Measurements from ENCODE around the gene PDE2A.

Gene PDE2A

DNA sequence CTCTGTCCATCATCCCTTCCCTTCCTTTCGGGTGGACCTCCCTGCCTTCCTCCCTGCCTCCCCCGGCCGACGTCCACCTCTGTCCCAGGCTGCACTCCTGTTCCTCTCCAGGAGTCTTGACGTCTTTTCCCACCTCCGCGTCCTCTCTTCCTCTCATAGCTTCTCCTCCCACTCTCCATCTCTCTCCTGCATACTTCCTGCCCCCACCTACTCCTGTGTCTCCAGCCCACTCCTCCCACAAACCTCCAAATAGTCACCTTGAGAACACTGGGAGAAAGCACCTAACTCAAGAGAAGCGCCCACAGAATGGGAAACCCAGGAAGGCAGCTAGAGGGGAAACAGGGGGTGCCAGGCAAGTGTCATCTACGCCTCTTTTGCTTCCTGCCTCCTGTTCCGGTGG lies 60.8 kb downstream of the PDE2A start:
- no peak overlapping the region for H3K4me3 ChIP-seq (ENCODE audit: low read length)
- no peak overlapping the region for H3K27ac ChIP-seq (ENCODE audit: low read length)
- no peaks in the 10 kb centered on the region for H3K36me3 ChIP-seq (ENCODE audit: control insufficient read depth, low read depth, low read length)
- no peaks in the 10 kb centered on the region for H3K9me3 ChIP-seq (ENCODE audit: control insufficient read depth, low read depth, low read length)
- no peaks in the 10 kb centered on the region for H3K27me3 ChIP-seq (ENCODE audit: control insufficient read depth, insufficient read depth, low read length)
- H3K4me1 ChIP-seq (ENCODE audit: control insufficient read depth, low read depth, low read length): no peaks in the 10 kb centered on the region
- no peak overlapping the region for H3K9ac ChIP-seq (ENCODE audit: low read length)

DNA sequence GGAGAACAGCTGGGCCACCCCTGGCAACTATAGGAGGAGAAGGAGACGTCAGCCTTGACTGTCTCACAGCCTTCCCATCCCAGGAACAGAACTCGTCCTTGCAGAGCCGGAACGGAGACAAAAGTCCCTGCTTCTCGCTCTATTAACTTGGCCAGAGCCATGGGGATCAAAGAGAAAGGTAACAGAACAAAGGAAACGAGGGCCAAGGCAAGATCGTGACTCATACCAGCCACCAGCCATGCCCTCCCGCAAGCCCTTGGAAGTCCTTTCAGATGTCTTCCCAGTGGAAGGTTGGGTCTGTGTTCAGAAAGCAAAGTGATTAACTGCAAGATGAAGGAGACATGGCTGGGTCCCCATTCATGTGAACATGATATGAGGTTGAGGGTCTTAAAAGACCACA lies 64.7 kb downstream of the PDE2A start:
- no peaks in the 10 kb centered on the region for H3K9me3 ChIP-seq (ENCODE audit: control insufficient read depth, low read depth, low read length)
- no peak overlapping the region for H3K4me3 ChIP-seq (ENCODE audit: low read length)
- H3K36me3 ChIP-seq (ENCODE audit: control insufficient read depth, low read depth, low read length): no peaks in the 10 kb centered on the region
- no peaks in the 10 kb centered on the region for H3K4me1 ChIP-seq (ENCODE audit: control insufficient read depth, low read depth, low read length)
- H3K9ac ChIP-seq (ENCODE audit: low read length): no peak overlapping the region
- H3K27me3 ChIP-seq (ENCODE audit: control insufficient read depth, insufficient read depth, low read length): no peaks in the 10 kb centered on the region
- H3K27ac ChIP-seq (ENCODE audit: low read length): no peak overlapping the region

- Histone ChIP-seq H3K9ac (ENCODE audit: low read length) (no peak overlapping the region), H3K4me1 (ENCODE audit: control insufficient read depth, low read depth, low read length) (no peaks in the 10 kb centered on the region), H3K4me3 (ENCODE audit: low read length) (no peak overlapping the region), H3K27me3 (ENCODE audit: control insufficient read depth, insufficient read depth, low read length) (no peaks in the 10 kb centered on the region), H3K36me3 (ENCODE audit: control insufficient read depth, low read depth, low read length) (no peaks in the 10 kb centered on the region), H3K9me3 (ENCODE audit: control insufficient read depth, low read depth, low read length) (no peaks in the 10 kb centered on the region), H3K27ac (ENCODE audit: low read length) (no peak overlapping the region)
Observed at GRCh38 chr11:72609045-72609444, 65.2 kb downstream of the PDE2A start.

DNA sequence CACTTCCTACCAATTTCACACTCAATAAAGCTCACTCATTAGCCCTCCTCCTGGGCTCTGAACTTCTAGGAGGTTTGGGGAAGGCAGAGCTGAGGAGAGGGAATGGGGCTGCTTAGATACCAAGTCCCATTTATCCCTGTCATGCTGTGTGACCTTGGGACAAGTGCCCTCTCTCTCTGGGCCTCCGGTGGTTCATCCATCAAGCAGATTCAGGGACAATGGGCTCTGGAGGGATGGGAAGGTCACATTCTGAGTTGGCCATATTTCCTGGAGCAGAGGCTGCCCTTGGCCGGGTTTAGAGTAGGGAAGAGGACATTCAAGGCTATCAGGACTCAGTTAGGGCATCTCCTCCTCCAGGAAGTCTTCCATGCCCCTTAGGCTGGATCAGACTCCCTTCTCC lies 66.7 kb downstream of the PDE2A start:
- Histone ChIP-seq H3K4me1 (ENCODE audit: control insufficient read depth, low read depth, low read length) (no peaks in the 10 kb centered on the region), H3K36me3 (ENCODE audit: control insufficient read depth, low read depth, low read length) (no peaks in the 10 kb centered on the region), H3K9ac (ENCODE audit: low read length) (no peak overlapping the region), H3K4me3 (ENCODE audit: low read length) (no peak overlapping the region), H3K9me3 (ENCODE audit: control insufficient read depth, low read depth, low read length) (no peaks in the 10 kb centered on the region), H3K27me3 (ENCODE audit: control insufficient read depth, insufficient read depth, low read length) (no peaks in the 10 kb centered on the region), H3K27ac (ENCODE audit: low read length) (no peak overlapping the region)

DNA sequence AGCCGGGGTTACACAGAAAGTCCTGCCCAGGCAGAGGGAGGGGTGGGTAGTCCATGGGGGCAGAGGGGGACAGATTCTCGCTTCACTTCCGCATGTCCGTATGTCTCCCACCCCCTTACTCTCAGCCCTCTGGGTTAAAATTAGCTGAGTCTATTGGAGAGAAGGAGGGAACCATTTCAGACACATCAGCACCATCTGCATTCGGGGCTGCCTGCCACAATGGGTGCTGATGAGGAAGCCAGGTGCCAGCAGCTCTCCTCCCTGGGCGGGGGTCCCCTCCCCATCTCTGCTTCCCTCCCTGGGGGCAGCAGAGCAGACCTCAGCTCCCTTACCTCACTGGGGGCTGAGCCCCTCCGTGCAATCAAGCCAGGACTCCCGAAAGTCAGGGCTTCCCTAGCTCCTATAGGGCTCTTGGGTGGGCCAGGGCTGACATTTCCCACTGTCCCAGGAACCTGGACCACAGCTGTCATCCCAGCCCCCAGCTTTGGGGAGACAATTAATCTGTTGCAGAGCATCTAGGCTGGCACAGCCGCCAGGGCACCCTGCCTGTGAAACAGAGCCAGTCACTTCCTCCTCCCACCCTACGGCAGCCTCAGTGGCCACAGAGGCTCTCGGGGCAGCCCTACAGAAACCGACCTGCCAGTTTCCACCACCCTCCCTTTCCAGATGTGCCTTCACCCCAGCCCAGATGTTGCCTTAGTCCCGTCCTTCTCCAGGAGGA lies 67.3 kb downstream of the PDE2A start:
- Histone ChIP-seq H3K4me1 (ENCODE audit: control insufficient read depth, low read depth, low read length) (no peaks in the 10 kb centered on the region), H3K9ac (ENCODE audit: low read length) (no peak overlapping the region), H3K27me3 (ENCODE audit: control insufficient read depth, insufficient read depth, low read length) (no peaks in the 10 kb centered on the region), H3K36me3 (ENCODE audit: control insufficient read depth, low read depth, low read length) (no peaks in the 10 kb centered on the region), H3K4me3 (ENCODE audit: low read length) (no peak overlapping the region), H3K27ac (ENCODE audit: low read length) (no peak overlapping the region), H3K9me3 (ENCODE audit: control insufficient read depth, low read depth, low read length) (no peaks in the 10 kb centered on the region)

DNA sequence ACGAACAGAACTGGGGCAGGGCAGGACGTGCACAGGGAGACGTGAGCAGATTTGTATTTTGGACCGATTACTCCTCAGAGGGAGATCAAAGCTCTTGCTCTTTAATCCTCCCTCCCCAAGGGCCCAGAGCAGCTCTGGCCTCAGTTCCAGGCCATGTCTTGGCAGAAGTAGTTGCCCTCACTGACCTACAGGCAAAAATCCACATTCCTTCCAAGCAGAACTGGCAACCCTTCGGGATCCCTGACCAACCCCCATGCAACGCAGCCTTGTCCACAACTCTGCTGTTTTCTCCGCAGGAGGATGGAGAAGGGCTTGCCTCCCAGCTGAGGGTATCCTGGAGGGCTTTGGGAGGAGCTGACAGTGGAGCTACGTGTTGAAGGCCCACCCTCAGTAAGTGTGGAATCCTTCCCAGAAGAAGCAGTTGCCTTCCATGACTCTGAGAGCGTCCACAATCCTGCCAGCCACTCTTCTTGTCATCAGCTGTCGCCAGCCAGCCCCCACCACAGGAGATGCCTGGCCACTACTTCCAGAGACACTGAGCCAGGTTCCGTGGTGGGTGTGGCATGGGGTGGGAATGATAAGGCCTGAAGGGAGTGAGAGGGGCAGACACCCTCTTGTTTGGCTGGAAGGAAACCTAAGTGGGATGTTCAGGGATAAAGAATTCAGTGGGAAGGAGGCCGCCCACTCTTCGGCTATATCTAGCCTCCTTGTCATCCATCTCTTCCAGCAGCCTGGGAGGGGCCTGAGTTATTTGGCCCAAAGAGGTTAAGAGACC lies 68.1 kb downstream of the PDE2A start:
- H3K36me3 ChIP-seq (ENCODE audit: control insufficient read depth, low read depth, low read length): no peaks in the 10 kb centered on the region
- no peak overlapping the region for H3K9ac ChIP-seq (ENCODE audit: low read length)
- H3K4me1 ChIP-seq (ENCODE audit: control insufficient read depth, low read depth, low read length): no peaks in the 10 kb centered on the region
- no peak overlapping the region for H3K27ac ChIP-seq (ENCODE audit: low read length)
- no peaks in the 10 kb centered on the region for H3K9me3 ChIP-seq (ENCODE audit: control insufficient read depth, low read depth, low read length)
- no peak overlapping the region for H3K4me3 ChIP-seq (ENCODE audit: low read length)
- no peaks in the 10 kb centered on the region for H3K27me3 ChIP-seq (ENCODE audit: control insufficient read depth, insufficient read depth, low read length)

DNA sequence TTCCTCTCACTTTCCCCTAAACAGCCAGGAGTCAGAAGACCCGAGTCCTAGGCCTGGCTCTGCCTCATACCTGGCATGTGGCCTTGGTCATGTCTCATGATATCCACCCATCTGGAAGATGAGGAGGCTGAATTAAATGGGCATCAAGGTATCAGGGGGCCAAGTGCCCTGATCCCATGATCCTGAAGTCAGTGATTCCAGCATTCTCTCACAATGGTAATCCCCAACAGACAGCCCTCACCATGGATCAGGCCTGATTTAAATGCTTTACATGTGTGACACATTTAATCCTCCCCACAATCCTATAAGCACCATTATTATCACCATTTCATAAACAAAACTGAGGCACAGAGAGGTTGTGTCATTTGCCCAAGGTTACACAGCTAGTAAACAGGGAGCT lies 70.0 kb downstream of the PDE2A start:
- Histone ChIP-seq H3K4me1 (ENCODE audit: control insufficient read depth, low read depth, low read length) (peaks cover 3% of the 10 kb centered on the region), H3K27me3 (ENCODE audit: control insufficient read depth, insufficient read depth, low read length) (peaks cover 5% of the 10 kb centered on the region), H3K9ac (ENCODE audit: low read length) (no peak overlapping the region), H3K36me3 (ENCODE audit: control insufficient read depth, low read depth, low read length) (no peaks in the 10 kb centered on the region), H3K4me3 (ENCODE audit: low read length) (no peak overlapping the region), H3K9me3 (ENCODE audit: control insufficient read depth, low read depth, low read length) (no peaks in the 10 kb centered on the region), H3K27ac (ENCODE audit: low read length) (no peak overlapping the region)

GRCh38 chr11:72602250-72602904 lies 71.8 kb downstream of the PDE2A start:
- Histone ChIP-seq H3K9ac (ENCODE audit: low read length) (no peak overlapping the region), H3K9me3 (ENCODE audit: control insufficient read depth, low read depth, low read length) (no peaks in the 10 kb centered on the region), H3K27ac (ENCODE audit: low read length) (no peak overlapping the region), H3K4me3 (ENCODE audit: low read length) (no peak overlapping the region), H3K27me3 (ENCODE audit: control insufficient read depth, insufficient read depth, low read length) (peaks cover 5% of the 10 kb centered on the region), H3K4me1 (ENCODE audit: control insufficient read depth, low read depth, low read length) (peaks cover 3% of the 10 kb centered on the region), H3K36me3 (ENCODE audit: control insufficient read depth, low read depth, low read length) (no peaks in the 10 kb centered on the region)

DNA sequence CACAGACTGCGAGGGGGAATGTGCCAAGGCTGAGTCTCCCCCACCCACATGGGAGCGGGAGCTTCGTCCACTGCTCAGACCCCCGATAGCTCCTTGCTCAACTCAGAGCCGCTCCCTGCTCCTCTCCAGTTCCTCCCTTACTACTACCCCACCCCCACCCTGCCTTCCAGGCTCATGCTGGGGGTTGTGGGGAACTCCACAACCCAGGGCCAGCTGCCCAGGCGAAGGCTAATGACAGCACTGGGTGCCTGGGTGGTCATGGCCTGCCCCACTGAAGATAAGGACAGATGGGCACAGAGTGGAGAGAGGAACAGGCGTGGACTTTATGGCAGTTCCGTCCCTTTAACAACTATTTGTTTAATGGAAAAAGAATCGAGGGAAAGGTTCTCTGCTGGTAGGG lies 73.7 kb downstream of the PDE2A start:
- Histone ChIP-seq H3K9me3 (ENCODE audit: control insufficient read depth, low read depth, low read length) (no peaks in the 10 kb centered on the region), H3K36me3 (ENCODE audit: control insufficient read depth, low read depth, low read length) (no peaks in the 10 kb centered on the region), H3K27me3 (ENCODE audit: control insufficient read depth, insufficient read depth, low read length) (peaks cover 5% of the 10 kb centered on the region), H3K4me3 (ENCODE audit: low read length) (no peak overlapping the region), H3K27ac (ENCODE audit: low read length) (no peak overlapping the region), H3K4me1 (ENCODE audit: control insufficient read depth, low read depth, low read length) (peaks cover 7% of the 10 kb centered on the region), H3K9ac (ENCODE audit: low read length) (no peak overlapping the region)

GRCh38 chr11:72599325-72600117 lies 74.7 kb downstream of the PDE2A start:
- Histone ChIP-seq H3K27ac (ENCODE audit: low read length) (no peak overlapping the region), H3K4me3 (ENCODE audit: low read length) (no peak overlapping the region), H3K4me1 (ENCODE audit: control insufficient read depth, low read depth, low read length) (peaks cover 17% of the 10 kb centered on the region), H3K9ac (ENCODE audit: low read length) (no peak overlapping the region), H3K9me3 (ENCODE audit: control insufficient read depth, low read depth, low read length) (no peaks in the 10 kb centered on the region), H3K36me3 (ENCODE audit: control insufficient read depth, low read depth, low read length) (no peaks in the 10 kb centered on the region), H3K27me3 (ENCODE audit: control insufficient read depth, insufficient read depth, low read length) (peaks cover 5% of the 10 kb centered on the region)

- Histone ChIP-seq H3K9ac (ENCODE audit: low read length) (no peak overlapping the region), H3K4me3 (ENCODE audit: low read length) (no peak overlapping the region), H3K9me3 (ENCODE audit: control insufficient read depth, low read depth, low read length) (no peaks in the 10 kb centered on the region), H3K27me3 (ENCODE audit: control insufficient read depth, insufficient read depth, low read length) (peaks cover 8% of the 10 kb centered on the region), H3K36me3 (ENCODE audit: control insufficient read depth, low read depth, low read length) (no peaks in the 10 kb centered on the region), H3K27ac (ENCODE audit: low read length) (no peak overlapping the region), H3K4me1 (ENCODE audit: control insufficient read depth, low read depth, low read length) (peaks cover 22% of the 10 kb centered on the region)
Observed at GRCh38 chr11:72598906-72599305, 75.3 kb downstream of the PDE2A start.
